Colon (tissue), 2 donors: ENCODE results near the gene RBP5.

Source experiments
- FAIRE-seq: peaks from 2 replicates; lab custom pipeline; 2012; peaks lifted over from hg19 to GRCh38; lab: Jason Lieb, UNC
- donor health status: control.
- donor health status: control.

Gene RBP5

GRCh38 chr12:7128681-7129286 lies at the start of gene RBP5:
TSS of gene RBP5 (minus strand) at chr12:7128889. CDS start at chr12:7128775, 114 bp downstream.
- FAIRE-seq = no peak

- FAIRE-seq = no peak
Measured at GRCh38 chr12:7178481-7178880, 49.8 kb upstream of the RBP5 start.

- no peak for FAIRE-seq
Measured at GRCh38 chr12:7176595-7176994, 47.9 kb upstream of the RBP5 start.

- FAIRE-seq = no peak
Measured at GRCh38 chr12:7175493-7175892, 46.8 kb upstream of the RBP5 start.

- FAIRE-seq = no peak
Measured at GRCh38 chr12:7171854-7172253, 43.2 kb upstream of the RBP5 start.

GRCh38 chr12:7169951-7170350 lies 41.3 kb upstream of the RBP5 start:
- no peak for FAIRE-seq

- FAIRE-seq = no peak
Measured at GRCh38 chr12:7162691-7163114, 34.0 kb upstream of the RBP5 start.

GRCh38 chr12:7161811-7162210 lies 33.1 kb upstream of the RBP5 start:
- no peak for FAIRE-seq

- no peak for FAIRE-seq
Measured at GRCh38 chr12:7161327-7161726, 32.6 kb upstream of the RBP5 start.

GRCh38 chr12:7160183-7160582 lies 31.5 kb upstream of the RBP5 start:
- FAIRE-seq = no peak

- no peak for FAIRE-seq
Measured at GRCh38 chr12:7158781-7159609, 30.3 kb upstream of the RBP5 start.

GRCh38 chr12:7157391-7157790 lies 28.7 kb upstream of the RBP5 start:
- no peak for FAIRE-seq

- FAIRE-seq = no peak
Measured at GRCh38 chr12:7156259-7157197, 27.8 kb upstream of the RBP5 start.

GRCh38 chr12:7155471-7156034 lies 26.9 kb upstream of the RBP5 start:
- FAIRE-seq = no peak

GRCh38 chr12:7154901-7155470 lies 26.3 kb upstream of the RBP5 start:
- no peak for FAIRE-seq

GRCh38 chr12:7154042-7154441 lies 25.4 kb upstream of the RBP5 start:
- no peak for FAIRE-seq

- FAIRE-seq = no peak
Measured at GRCh38 chr12:7152818-7153217, 24.1 kb upstream of the RBP5 start.

GRCh38 chr12:7151532-7151931 lies 22.8 kb upstream of the RBP5 start:
- FAIRE-seq = no peak

GRCh38 chr12:7150841-7151240 lies 22.2 kb upstream of the RBP5 start:
- FAIRE-seq = no peak

- FAIRE-seq = no peak
Measured at GRCh38 chr12:7150356-7150755, 21.7 kb upstream of the RBP5 start.

GRCh38 chr12:7146906-7147305 lies 18.2 kb upstream of the RBP5 start:
- FAIRE-seq = no peak

GRCh38 chr12:7146228-7146627 lies 17.5 kb upstream of the RBP5 start:
- FAIRE-seq = no peak
